ENCODE measurements around the gene MMP27. TPM values are rescaled to one million over a fixed set of nuclear protein-coding genes. Genes with fewer than 3 reads are reported as not detected.

The MMP27 gene
- total RNA-seq, 1 experiment from 2014 or later, result not detected

DNA sequence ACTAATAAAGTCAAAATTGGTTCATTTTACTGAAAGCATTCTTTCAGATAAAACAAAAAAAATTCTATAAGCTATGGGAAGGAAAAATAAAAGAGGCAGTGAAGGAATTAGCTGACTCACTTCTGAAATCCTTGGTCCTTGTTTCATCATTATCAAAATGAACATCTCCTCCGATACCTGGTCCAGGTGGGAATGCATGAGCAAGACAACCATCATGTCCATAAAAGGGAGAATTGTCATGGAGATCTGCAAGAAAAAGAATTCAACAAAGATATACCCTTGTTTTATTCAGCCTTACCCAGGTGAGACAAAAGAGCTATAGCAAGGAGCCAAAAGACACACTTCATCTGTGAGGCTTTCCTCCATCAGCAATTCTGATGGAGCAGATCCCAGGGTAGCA is 47.7 kb upstream of the MMP27 start:
- Histone ChIP-seq H2AFZ (ENCODE audit: low read depth, low read length, poor library complexity, severe bottlenecking) (no peak overlapping the region), H4K20me1 (ENCODE audit: insufficient read depth) (no peaks in the 10 kb centered on the region), H3K9ac (ENCODE audit: low read length) (no peak overlapping the region), H3K79me2 (ENCODE audit: insufficient read depth, low read length) (no peaks in the 10 kb centered on the region), H3K9me2 (ENCODE audit: insufficient read depth) (no peaks in the 10 kb centered on the region), H3K27ac (ENCODE audit: low read depth, low read length) (no peak overlapping the region), H3K27me3 (ENCODE audit: insufficient read depth, low read length) (no peaks in the 10 kb centered on the region), H3K4me2 (ENCODE audit: low read length) (no peak overlapping the region), H3K4me3 (replicated peaks in 1 of 2; ENCODE audit: low read depth in 1 of 2, low read length in 2 of 2) (no peak overlapping the region), H3K4me1 (ENCODE audit: control insufficient read depth in 1 of 2, insufficient read depth in 2 of 2, low read length in 2 of 2) (no peaks in the 10 kb centered on the region), H3K9me3 (ENCODE audit: control insufficient read depth in 1 of 2, insufficient read depth in 1 of 2, low read depth in 1 of 2, low read length in 2 of 2) (no peaks in the 10 kb centered on the region), H3K36me3 (ENCODE audit: control insufficient read depth in 1 of 2, insufficient read depth in 2 of 2, low read length in 2 of 2) (no peaks in the 10 kb centered on the region)
- BruUV-seq (replicated peaks), result no TSS peak
- no peak for DNase-seq (ENCODE audit: low read depth, low spot score)
- ChIA-PET POLR2A (no interaction called here), RAD21 (ENCODE audit: low non-redundant PET in 1 of 2, low total read pairs in 2 of 2, uncharacterized antibody in 2 of 2, unreplicated experiment in 2 of 2) (no interaction called here), CTCF (interaction anchor here (1.2 to 1.9 kb wide), 2 partner anchors 20 to 161 kb away, joined by 3 to 4 read pairs; no protein-coding TSS in a partner anchor)
- intact Hi-C loops (cut with micrococcal nuclease), result no loop called here
- ATAC-seq, result no peak
- TF ChIP-seq ELF1 (IDR thresholded peaks at IDR 0.05; ENCODE audit: borderline replicate concordance, low read depth), result no peak
- TF ChIP-seq RAD21 (IDR thresholded peaks at IDR 0.05; ENCODE audit: low read depth), result no peak
- TF ChIP-seq JUND (IDR thresholded peaks at IDR 0.05), result no peak
- no peak for TF ChIP-seq REST (IDR thresholded peaks at IDR 0.05; ENCODE audit: low read depth)

DNA sequence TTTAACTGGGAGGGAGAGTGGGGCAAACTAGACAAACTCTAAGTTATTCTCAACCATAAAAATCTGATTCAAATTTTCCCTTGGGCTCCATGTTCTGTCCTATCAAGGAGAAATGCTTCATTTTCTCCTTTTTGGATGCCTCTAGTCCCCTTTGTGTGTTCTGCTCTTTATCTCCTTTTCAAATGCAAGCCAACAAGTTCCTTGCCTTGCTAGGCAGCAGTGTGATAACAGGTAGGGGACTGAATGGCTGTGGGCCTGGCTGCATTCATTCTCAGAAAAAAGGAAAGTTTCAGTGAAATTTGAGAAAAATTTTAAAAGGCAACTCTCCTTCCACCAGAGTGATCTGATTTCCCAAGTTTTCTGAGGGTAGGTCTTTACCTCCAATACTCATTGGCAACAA is 46.1 kb upstream of the MMP27 start:
- Histone ChIP-seq H3K4me2 (ENCODE audit: low read length) (no peak overlapping the region), H3K79me2 (ENCODE audit: insufficient read depth, low read length) (no peaks in the 10 kb centered on the region), H3K27ac (ENCODE audit: low read depth, low read length) (no peak overlapping the region), H3K4me3 (replicated peaks in 1 of 2; ENCODE audit: low read depth in 1 of 2, low read length in 2 of 2) (no peak overlapping the region), H2AFZ (ENCODE audit: low read depth, low read length, poor library complexity, severe bottlenecking) (no peak overlapping the region), H3K9me2 (ENCODE audit: insufficient read depth) (no peaks in the 10 kb centered on the region), H3K27me3 (ENCODE audit: insufficient read depth, low read length) (no peaks in the 10 kb centered on the region), H3K9ac (ENCODE audit: low read length) (no peak overlapping the region), H3K9me3 (ENCODE audit: control insufficient read depth in 1 of 2, insufficient read depth in 1 of 2, low read depth in 1 of 2, low read length in 2 of 2) (no peaks in the 10 kb centered on the region), H3K36me3 (ENCODE audit: control insufficient read depth in 1 of 2, insufficient read depth in 2 of 2, low read length in 2 of 2) (no peaks in the 10 kb centered on the region), H3K4me1 (ENCODE audit: control insufficient read depth in 1 of 2, insufficient read depth in 2 of 2, low read length in 2 of 2) (no peaks in the 10 kb centered on the region), H4K20me1 (ENCODE audit: insufficient read depth) (no peaks in the 10 kb centered on the region)
- intact Hi-C loops (cut with micrococcal nuclease), result no loop called here
- POLR2A ChIA-PET, result no interaction called here
- RAD21 ChIA-PET (ENCODE audit: low non-redundant PET in 1 of 2, low total read pairs in 2 of 2, uncharacterized antibody in 2 of 2, unreplicated experiment in 2 of 2), result no interaction called here
- ATAC-seq, result no peak
- no TSS peak for BruUV-seq (replicated peaks)
- DNase-seq (ENCODE audit: low read depth, low spot score), result no peak
- CTCF ChIA-PET, result no interaction called here
- TF ChIP-seq EGR1 (IDR thresholded peaks at IDR 0.05; ENCODE audit: low read depth), result no peak
- TF ChIP-seq EZH2phosphoT487 (IDR thresholded peaks at IDR 0.05; ENCODE audit: borderline replicate concordance), result no peak
- TF ChIP-seq ATF3 (IDR thresholded peaks at IDR 0.05), result no peak
- TF ChIP-seq JUND (IDR thresholded peaks at IDR 0.05), result no peak
- no peak for TF ChIP-seq YY1 (IDR thresholded peaks at IDR 0.05; ENCODE audit: extremely low read depth, insufficient replicate concordance, low read depth, low read length)
- no peak for TF ChIP-seq EZH2 (IDR thresholded peaks at IDR 0.05)
- no peak for TF ChIP-seq FOSL1 (IDR thresholded peaks at IDR 0.05; ENCODE audit: low read depth)
- TF ChIP-seq POLR2A (IDR thresholded peaks at IDR 0.05; ENCODE audit: borderline replicate concordance, extremely low read depth, insufficient read depth, insufficient read length), result no peak
- TF ChIP-seq SIN3A (IDR thresholded peaks at IDR 0.05; ENCODE audit: low read depth), result no peak
- TF ChIP-seq CEBPB (IDR thresholded peaks at IDR 0.05; ENCODE audit: low read depth), result no peak
- TF ChIP-seq TCF7L2 (IDR thresholded peaks at IDR 0.05; ENCODE audit: borderline replicate concordance, extremely low read depth, insufficient read depth, insufficient read length), result no peak
- no peak for TF ChIP-seq POLR2AphosphoS5 (IDR thresholded peaks at IDR 0.05; ENCODE audit: low read depth, low read length)
- no peak for TF ChIP-seq REST (IDR thresholded peaks at IDR 0.05; ENCODE audit: low read depth)
- TF ChIP-seq RAD21 (IDR thresholded peaks at IDR 0.05; ENCODE audit: low read depth), result no peak
